GM21576 (cell line): ENCODE data around the gene TP53I3.
"Not testable (repeated sequence)": the region's sequence is repeated elsewhere in the genome, so short reads cannot be mapped to it uniquely, and the experiment has no call there.

Experiments used
- ATAC-seq: cut with Tn5 transposase; IDR thresholded peaks from one replicate; pipeline ENCODE4 v1.9.1; 2021; ENCODE audit warnings: mild to moderate bottlenecking, moderate library complexity; ENCODE audit not compliant: unreplicated experiment

The TP53I3 gene

DNA sequence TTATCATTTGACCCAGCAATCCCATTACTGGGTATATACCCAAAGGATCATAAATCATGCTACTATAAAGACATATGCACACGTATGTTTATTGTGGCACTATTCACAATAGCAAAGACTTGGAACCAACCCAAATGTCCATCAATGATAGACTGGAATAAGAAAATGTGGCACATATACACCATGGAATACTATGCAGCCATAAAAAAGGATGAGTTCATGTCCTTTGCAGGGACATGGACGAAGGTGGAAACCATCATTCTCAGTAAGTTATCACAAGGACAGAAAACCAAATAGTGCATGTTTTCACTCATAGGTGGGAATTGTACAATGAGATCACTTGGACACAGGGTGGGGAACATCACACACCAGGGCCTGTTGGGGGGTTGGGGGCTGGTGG is 16.1 kb upstream of the TP53I3 start:
- not testable (repeated sequence) for ATAC-seq

GRCh38 chr2:24095171-24095677 is 10.6 kb upstream of the TP53I3 start:
- ATAC-seq: not testable (repeated sequence)

DNA sequence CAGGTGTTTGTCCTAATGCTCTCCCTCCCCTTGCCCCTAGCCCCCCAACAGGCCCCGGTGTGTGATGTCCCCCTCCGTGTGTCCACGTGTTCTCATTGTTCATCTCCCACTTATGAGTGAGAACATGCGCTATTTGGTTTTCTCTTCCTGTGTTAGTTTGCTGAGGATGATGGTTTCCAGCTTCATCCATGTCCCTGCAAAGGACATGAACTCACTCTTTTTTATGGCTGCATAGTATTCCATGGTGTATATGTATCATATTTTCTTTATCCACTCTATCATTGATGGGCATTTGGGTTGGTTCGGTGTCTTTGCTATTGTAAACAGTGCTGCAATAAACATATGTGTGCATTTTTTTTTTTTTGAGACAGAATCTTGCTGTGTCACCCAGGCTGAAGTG is 8.6 kb upstream of the TP53I3 start:
- ATAC-seq: not testable (repeated sequence)

DNA sequence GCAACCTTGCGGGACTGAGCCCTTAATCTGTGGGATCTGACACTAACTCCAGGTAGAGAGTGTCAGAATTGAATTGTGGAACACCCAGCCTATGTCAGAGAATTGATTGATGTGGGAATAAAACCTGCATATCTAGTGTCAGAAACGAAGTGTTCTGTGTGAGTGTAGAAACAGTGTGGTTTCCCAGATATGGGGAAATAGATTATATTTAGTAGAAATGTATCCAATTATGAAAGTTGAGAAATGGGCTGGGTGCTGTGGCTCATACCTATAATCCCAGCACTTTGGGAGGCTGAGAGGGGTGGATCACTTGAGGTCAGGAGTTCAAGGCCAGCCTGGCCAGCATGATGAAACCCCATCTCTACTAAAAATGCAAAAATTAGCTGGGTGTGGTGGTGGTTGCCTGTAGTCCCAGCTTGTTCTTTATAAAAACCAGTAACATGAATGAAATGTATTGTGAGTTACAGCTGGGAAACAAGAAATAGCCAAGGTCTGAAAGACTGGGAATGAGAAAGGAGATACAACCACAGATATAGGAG is 4.3 kb upstream of the TP53I3 start:
- no peak for ATAC-seq

- no peak for ATAC-seq
These were observed 2.4 kb upstream of the TP53I3 start for GRCh38 chr2:24087032-24087431.

DNA sequence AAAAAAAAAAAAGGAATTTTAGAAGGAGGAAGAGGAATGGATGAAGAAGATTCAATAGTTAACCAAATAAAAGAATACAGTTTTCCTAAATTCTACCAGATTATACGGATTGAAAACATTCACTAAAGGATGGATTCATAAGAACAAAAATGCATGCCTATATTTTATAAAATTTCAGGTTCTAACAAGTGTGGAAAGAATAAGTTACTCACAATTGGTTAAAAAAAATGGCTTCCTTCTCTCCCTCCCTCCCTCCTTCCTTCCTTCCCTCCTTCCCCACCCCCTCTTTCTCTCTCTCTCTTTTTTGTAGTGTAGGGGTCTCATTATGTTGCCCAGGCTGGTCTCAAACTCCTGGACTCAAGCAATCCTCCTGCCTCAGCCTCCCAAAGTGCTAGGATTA is 1.6 kb upstream of the TP53I3 start:
- no peak for ATAC-seq

- no peak for ATAC-seq
These were observed 511 bp upstream of the TP53I3 start for GRCh38 chr2:24085200-24085489.

DNA sequence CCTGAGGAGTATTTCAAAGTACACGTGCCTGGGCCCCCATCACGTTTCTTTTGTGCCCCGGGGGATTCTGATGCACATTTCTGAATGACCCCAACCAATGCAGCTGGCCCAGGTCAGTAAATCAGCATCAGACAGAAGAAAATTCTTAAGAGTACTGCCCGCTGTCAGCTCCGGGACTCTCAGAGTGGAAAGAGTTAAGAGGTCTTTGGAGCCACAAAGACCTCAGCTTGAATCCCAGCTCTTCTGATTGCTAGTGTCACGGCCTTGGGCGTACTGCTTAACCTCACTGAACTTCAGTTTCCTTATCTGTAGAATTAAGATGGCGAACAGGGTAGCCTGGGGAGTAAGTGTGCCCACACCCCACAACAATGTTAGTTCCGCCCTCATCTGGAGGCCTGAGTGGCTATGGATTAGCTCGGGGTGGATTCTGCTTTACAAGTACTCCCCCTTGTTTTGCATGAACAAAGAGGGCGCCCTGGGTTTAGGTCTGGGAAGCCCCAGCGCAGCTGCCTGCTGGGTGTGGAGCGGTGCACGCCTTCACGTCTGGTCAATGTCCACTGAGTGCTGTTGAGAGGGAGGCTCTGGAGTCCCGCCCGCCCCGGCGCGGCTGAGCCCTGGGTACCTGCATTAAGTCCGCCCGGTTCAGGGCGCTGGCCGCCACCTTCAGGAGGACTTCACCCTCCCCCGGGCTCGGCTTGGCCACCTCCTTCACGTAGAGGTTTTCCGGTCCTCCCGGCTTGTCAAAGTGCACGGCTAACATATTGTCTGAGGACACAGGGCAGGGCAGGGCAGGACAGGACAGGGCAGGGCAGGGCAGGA is 858 bp downstream of the TP53I3 start:
- ATAC-seq: peak; percentile 74

DNA sequence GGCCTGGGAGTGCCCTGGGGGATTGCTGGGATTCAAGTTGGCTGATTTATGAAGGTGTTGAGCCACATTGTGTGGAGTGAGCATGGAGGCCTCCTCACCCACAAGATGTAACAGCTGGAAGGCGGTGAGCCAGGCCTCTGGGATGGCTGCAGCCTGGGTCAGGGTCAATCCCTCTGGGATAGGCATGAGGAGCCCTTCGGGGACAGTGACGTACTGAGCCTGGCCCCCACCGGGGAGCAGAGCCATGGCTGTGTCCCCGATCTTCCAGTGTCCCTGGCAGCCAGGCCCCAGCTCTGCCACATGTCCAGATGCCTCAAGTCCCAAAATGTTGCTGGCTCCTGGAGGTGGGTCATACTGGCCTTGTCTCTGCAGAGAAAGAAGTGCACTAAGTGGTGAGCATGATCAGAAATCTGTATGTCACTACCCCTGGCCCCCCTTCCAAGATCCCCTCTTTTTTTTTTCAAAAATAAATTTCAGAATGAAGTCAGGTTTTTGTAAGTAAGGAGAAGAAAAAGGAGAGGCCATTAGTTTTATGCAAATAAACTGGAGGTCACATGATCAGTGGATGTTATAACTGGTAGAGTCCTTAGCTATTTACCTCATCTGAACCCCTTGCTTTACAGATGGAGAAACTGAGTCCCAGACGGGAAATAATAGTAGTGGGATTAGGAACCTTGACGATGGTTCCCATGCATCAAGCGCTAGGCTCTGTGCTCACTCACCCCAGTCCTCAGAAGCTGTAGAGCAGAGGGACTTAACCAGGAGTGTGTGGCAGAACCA is 1.7 kb downstream of the TP53I3 start:
- no peak for ATAC-seq

DNA sequence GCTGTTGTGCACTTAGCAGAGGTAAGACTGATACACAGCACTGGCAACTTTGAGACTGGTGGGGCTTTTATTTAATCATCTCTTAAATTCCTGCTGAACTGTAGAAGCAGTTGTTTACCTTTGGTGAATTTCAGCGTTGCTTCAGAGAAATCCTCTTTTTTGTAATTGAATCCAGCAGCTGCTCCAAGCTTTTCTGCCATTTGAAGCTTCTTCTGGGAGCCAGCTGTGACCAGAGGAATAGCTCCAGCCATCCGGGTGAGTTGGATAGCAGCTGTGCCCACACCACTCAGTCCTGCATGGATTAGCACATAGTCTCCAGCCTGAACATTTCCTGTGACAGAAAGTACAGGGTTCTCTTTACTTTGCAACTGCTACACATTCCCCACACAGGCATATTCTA is 3.9 kb downstream of the TP53I3 start:
- no peak for ATAC-seq

- no peak for ATAC-seq
These were observed 6.8 kb downstream of the TP53I3 start for GRCh38 chr2:24077879-24078278.

DNA sequence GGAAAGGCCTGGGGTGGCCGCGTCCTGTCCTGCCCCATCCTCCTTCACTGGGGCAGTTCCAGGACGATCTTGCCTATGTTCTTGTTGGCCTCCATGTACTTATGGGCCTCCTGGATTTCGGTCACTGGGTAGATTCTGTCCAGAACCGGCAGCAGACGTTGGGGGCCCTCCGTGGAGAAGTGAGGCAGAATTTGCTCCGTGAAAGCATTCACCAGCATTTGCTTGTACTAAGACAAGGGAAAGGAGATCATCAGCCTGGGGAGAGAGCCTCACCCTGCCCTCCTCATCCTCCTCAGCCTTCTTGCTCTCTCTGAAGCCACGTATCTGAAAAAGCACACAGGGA is 7.1 kb downstream of the TP53I3 start:
- no peak for ATAC-seq

DNA sequence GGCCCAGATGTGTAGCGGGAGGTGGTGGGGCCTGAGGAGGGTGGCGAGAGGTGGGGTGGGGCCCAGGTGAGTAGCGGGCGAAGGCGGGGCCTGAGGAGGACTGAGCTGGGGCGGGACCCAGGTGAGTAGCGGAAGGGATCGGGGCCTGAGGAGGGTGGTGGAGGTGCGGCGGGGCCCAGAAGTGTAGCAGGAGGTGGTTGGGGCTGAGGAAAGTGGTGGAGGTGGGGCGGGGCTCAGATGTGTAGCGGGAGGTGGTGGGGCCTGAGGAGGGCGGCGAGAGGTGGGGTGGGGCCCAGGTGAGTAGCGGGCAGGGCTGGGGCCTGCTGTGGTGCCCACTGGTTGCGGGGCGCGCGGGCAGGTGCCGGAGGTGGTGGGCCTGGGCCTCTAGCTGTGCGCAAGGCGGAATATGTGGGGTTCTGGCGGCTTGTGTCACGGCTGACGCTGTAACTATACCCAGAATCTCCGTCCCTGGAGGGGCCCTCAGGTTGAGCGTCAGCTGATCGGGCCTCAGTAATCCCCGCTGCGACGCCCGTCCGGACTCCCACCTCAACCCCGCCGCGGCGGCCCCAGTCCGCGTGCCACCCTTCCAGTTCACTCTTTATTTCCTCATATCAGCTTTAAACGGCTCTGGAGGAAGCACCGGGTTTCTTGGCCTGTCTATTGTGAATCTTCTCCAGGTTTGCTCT is 7.6 kb downstream of the TP53I3 start:
- peak; percentile 2 for ATAC-seq

DNA sequence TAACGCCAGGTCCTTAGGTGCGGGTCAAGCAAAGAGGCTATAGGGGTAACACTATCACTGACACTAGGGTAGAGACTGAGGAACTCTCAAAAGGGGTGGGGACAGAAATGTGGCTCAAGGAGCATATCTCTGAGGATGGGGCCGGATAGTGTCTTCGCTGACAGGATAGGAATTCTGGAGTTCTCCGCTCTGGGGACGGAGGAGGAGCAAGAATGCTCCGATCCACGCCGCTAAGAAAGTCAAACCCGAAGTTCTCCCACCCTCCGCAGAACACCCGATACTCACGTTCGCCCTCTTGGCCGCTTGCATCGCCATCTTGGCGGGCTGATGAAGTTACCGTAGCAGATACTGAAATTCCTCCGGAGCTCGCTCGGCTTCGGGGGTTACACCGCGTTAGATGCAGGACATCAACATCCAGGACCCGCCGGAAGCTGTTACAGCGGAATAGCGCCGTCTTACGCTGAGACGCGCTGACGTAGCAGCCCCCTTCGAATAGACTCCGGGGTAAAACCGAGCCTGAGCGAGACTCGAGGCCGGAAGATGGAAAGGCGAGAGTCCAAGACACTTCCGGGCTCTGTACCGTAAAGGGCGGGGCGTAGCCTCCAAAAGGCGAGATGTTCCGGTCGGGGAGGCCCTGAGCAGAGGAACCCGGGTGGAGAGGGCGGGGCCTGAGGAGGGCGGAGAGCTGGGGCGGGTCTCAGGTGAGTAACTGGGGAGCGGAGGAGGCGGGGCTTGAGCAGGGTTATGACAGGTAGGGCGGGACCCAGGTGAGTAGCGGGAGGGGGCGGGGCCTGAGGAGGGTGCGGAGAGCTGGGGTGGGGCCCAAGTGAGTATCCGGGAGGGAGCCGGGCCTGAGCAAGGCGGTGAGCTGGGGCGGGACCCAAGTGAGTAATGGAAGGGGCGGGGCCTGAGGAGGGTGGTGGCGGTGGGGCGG is 8.5 kb downstream of the TP53I3 start, which contains the start of gene SF3B6:
SF3B6 (minus strand) TSS at position 412 of the 934 bp plus-strand sequence; CDS start at position 315, 97 bp downstream.
- peak; percentile 93 for ATAC-seq

- ATAC-seq: no peak
These were observed 9.4 kb downstream of the TP53I3 start for GRCh38 chr2:24075259-24075658.

DNA sequence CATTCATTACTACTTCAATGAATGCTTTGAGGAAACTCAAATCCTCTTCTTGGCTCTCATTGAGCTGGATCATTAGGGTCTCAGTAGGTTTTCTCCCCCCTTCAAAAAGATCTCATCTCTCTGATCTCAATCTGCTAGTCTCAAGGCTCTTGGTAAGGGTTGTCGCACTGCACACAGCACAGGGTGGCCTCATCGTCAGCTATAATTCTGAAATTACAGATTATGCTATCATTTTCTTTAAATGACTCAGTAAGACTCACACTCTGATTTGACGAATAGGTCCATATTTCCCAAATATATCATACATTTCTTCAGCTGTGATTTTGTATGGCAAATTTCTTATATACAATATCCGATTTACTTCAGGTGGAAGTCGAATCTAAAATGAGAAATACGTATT is 10.8 kb downstream of the TP53I3 start:
- ATAC-seq: no peak

- no peak for ATAC-seq
These were observed 12.4 kb downstream of the TP53I3 start for GRCh38 chr2:24072259-24072658.

- ATAC-seq: no peak
These were observed 19.3 kb downstream of the TP53I3 start for GRCh38 chr2:24065341-24065740.

DNA sequence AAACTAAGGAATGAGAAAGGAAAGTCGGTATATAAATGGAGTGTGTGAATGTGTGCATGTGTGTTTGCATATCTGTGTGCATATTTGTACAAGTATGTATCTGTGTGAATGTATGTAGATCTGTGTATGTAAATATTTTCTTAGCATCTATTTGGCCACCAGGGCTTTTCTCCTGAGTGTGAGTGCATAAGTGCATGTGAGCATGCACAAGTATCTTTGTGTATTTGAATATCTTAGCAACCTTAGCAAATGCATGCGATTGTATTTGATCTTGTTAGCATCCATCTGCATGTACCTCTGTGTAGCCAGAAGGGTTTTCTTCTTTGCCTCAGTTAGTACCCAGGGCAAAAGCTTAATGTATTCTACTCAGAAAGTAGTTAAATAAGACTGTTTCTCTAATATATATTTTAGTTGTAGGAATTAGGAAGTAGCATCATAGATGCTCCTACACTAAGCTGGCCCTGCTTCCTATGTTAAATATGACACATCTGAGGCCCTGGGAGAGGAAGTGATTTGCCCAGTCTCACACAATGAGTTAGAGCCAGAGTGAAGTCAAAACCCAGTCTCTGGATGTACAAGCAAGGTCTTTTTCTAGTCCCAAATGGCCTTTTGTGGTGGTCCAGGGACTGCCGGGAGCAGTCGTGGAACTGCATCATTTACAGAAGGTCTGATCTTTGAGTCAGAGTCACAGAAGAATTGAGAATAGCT is 25.9 kb downstream of the TP53I3 start:
- ATAC-seq: no peak

- no peak for ATAC-seq
These were observed 28.9 kb downstream of the TP53I3 start for GRCh38 chr2:24055750-24056149.
